Muscle of leg (tissue), 11 donors: ENCODE results near the gene WNT16. TPM values are rescaled to one million over a fixed set of nuclear protein-coding genes. Genes with fewer than 3 reads are reported as not detected.

Experiments used
- DNase-seq: peaks from one replicate; pipeline ENCODE4 v3.0.0; 2013
- H3K27ac ChIP-seq: one replicate; pipeline ENCODE4 v1.5.1; 2013; ENCODE audit warnings: mild to moderate bottlenecking, low read length, control low read depth
- H3K27me3 ChIP-seq: one replicate; pipeline ENCODE4 v1.6.1; 2013; ENCODE audit warnings: low read length; ENCODE audit not compliant: control insufficient read depth, insufficient read depth
- H3K36me3 ChIP-seq: one replicate; pipeline ENCODE4 v1.6.1; 2013; ENCODE audit warnings: low read length; ENCODE audit not compliant: control insufficient read depth, insufficient read depth
- H3K4me1 ChIP-seq: one replicate; pipeline ENCODE4 v1.6.1; 2013; ENCODE audit warnings: low read length; ENCODE audit not compliant: control insufficient read depth, insufficient read depth
- H3K4me3 ChIP-seq: one replicate; pipeline ENCODE4 v1.5.1; 2013; ENCODE audit warnings: low read length, control low read depth
- H3K9me3 ChIP-seq: replicated peaks from 2 replicates; pipeline ENCODE4 v1.6.1; 2013; ENCODE audit warnings: low read depth, low read length; ENCODE audit not compliant: control insufficient read depth
- WGBS: methylation state at CpG from one replicate; pipeline ENCODE4 v1.1.5; 2013; ENCODE audit warnings: missing lambda C conversion rate; ENCODE audit not compliant: insufficient coverage; 5-methylcytosine and 5-hydroxymethylcytosine counted together
- polyA plus RNA-seq, 8 donors: library from polyadenylated mRNA; unstranded; fragments of 120-200 nt; gene quantifications; one replicate each; pipeline versions ENCODE4 v1.2.1 to v1.2.3, GENCODE V29; 2013; ENCODE audit warnings: inconsistent platforms in 1 of 8, low replicate concordance in 1 of 8; ENCODE audit not compliant: insufficient read length in 8 of 8, insufficient read depth in 1 of 8
- total RNA-seq: library from RNA; stranded (reverse); fragments of 120-200 nt; gene quantifications from one replicate; pipeline ENCODE4 v1.2.4, GENCODE V29; 2013

Gene WNT16
- total and polyA plus RNA-seq, 9 donors, result 0.06 to 1.6 (median 0.28) TPM

- Histone ChIP-seq H3K27ac (no peak overlapping the region), H3K9me3 (no peaks in the 10 kb centered on the region), H3K4me1 (peaks cover 2% of the 10 kb centered on the region), H3K4me3 (no peak overlapping the region), H3K27me3 (no peaks in the 10 kb centered on the region), H3K36me3 (peaks cover 11% of the 10 kb centered on the region)
- peak; percentile 41 for DNase-seq
- WGBS, result no CpG with 5 or more reads among the region's 2 CpGs
Measured at GRCh38 chr7:121371883-121372282, 43.1 kb downstream of the WNT16 start.

GRCh38 chr7:121372376-121373010 is 43.7 kb downstream of the WNT16 start:
- WGBS, result no CpG with 5 or more reads among the region's 2 CpGs
- H3K27me3 ChIP-seq, result no peaks in the 10 kb centered on the region
- peak overlapping the region; percentile 31 for H3K27ac ChIP-seq
- H3K4me3 ChIP-seq, result no peak overlapping the region
- DNase-seq, result peak; percentile 41
- H3K36me3 ChIP-seq, result peaks cover 13% of the 10 kb centered on the region
- H3K4me1 ChIP-seq, result peaks cover 2% of the 10 kb centered on the region
- H3K9me3 ChIP-seq, result no peaks in the 10 kb centered on the region

GRCh38 chr7:121373177-121373576 is 44.4 kb downstream of the WNT16 start:
- peaks cover 2% of the 10 kb centered on the region for H3K4me1 ChIP-seq
- no peak for DNase-seq
- H3K27ac ChIP-seq, result peak overlapping the region; percentile 31
- H3K4me3 ChIP-seq, result no peak overlapping the region
- no peaks in the 10 kb centered on the region for H3K9me3 ChIP-seq
- peaks cover 11% of the 10 kb centered on the region for H3K36me3 ChIP-seq
- no peaks in the 10 kb centered on the region for H3K27me3 ChIP-seq

GRCh38 chr7:121376979-121377378 is 48.2 kb downstream of the WNT16 start:
- H3K9me3 ChIP-seq, result no peaks in the 10 kb centered on the region
- H3K4me3 ChIP-seq, result no peak overlapping the region
- no peak overlapping the region for H3K27ac ChIP-seq
- H3K4me1 ChIP-seq, result no peaks in the 10 kb centered on the region
- no peak for DNase-seq
- no peaks in the 10 kb centered on the region for H3K27me3 ChIP-seq
- H3K36me3 ChIP-seq, result peaks cover 11% of the 10 kb centered on the region
- WGBS, result no CpG with 5 or more reads among the region's 2 CpGs

- Histone ChIP-seq H3K4me1 (no peaks in the 10 kb centered on the region), H3K4me3 (no peak overlapping the region), H3K27me3 (no peaks in the 10 kb centered on the region), H3K27ac (no peak overlapping the region), H3K36me3 (peaks cover 11% of the 10 kb centered on the region), H3K9me3 (no peaks in the 10 kb centered on the region)
- no peak for DNase-seq
- no CpG with 5 or more reads among the region's 1 CpG for WGBS
Measured at GRCh38 chr7:121379930-121380329, 51.1 kb downstream of the WNT16 start.

- Histone ChIP-seq H3K9me3 (no peaks in the 10 kb centered on the region), H3K4me1 (peaks cover 2% of the 10 kb centered on the region), H3K4me3 (no peak overlapping the region), H3K36me3 (peaks cover 3% of the 10 kb centered on the region), H3K27ac (no peak overlapping the region), H3K27me3 (no peaks in the 10 kb centered on the region)
- no peak for DNase-seq
Measured at GRCh38 chr7:121382473-121382872, 53.7 kb downstream of the WNT16 start.

GRCh38 chr7:121383235-121383910 is 54.6 kb downstream of the WNT16 start:
- peaks cover 3% of the 10 kb centered on the region for H3K36me3 ChIP-seq

GRCh38 chr7:121384265-121384664 is 55.5 kb downstream of the WNT16 start:
- no peak overlapping the region for H3K4me3 ChIP-seq
- no peaks in the 10 kb centered on the region for H3K27me3 ChIP-seq
- no peak overlapping the region for H3K27ac ChIP-seq
- H3K36me3 ChIP-seq, result peaks cover 2% of the 10 kb centered on the region
- H3K4me1 ChIP-seq, result peaks cover 2% of the 10 kb centered on the region
- no peaks in the 10 kb centered on the region for H3K9me3 ChIP-seq
- no peak for DNase-seq
- WGBS, result 29% methylated on average over 1 of the region's 2 CpGs

More at GRCh38 chr7:121383235-121383910, 54.6 kb downstream of the WNT16 start:
- H3K4me1 ChIP-seq, result peaks cover 2% of the 10 kb centered on the region
- no peaks in the 10 kb centered on the region for H3K9me3 ChIP-seq
- H3K4me3 ChIP-seq, result no peak overlapping the region
- WGBS, result no CpG with 5 or more reads among the region's 2 CpGs
- H3K27me3 ChIP-seq, result no peaks in the 10 kb centered on the region
- H3K27ac ChIP-seq, result no peak overlapping the region
- no peak for DNase-seq

GRCh38 chr7:121385056-121385799 is 56.4 kb downstream of the WNT16 start:
- H3K4me3 ChIP-seq, result no peak overlapping the region
- WGBS, result 100% methylated on average over 1 of the region's 4 CpGs
- no peaks in the 10 kb centered on the region for H3K27me3 ChIP-seq
- peaks cover 2% of the 10 kb centered on the region for H3K4me1 ChIP-seq
- no peaks in the 10 kb centered on the region for H3K9me3 ChIP-seq
- no peak for DNase-seq
- H3K27ac ChIP-seq, result peak overlapping the region; percentile 25
- H3K36me3 ChIP-seq, result no peaks in the 10 kb centered on the region

- Histone ChIP-seq H3K9me3 (no peaks in the 10 kb centered on the region), H3K4me3 (no peak overlapping the region), H3K27ac (peak overlapping the region; percentile 25), H3K36me3 (no peaks in the 10 kb centered on the region), H3K4me1 (peaks cover 2% of the 10 kb centered on the region), H3K27me3 (no peaks in the 10 kb centered on the region)
- no CpG with 5 or more reads among the region's 1 CpG for WGBS
- peak; percentile 72 for DNase-seq
Measured at GRCh38 chr7:121385800-121386179, 57.0 kb downstream of the WNT16 start.
